Measurements from ENCODE around the gene IL17RD.

The IL17RD gene

GRCh38 chr3:57063032-57063431 lies 102.1 kb downstream of the IL17RD start:
- DNase-seq: no peak

DNA sequence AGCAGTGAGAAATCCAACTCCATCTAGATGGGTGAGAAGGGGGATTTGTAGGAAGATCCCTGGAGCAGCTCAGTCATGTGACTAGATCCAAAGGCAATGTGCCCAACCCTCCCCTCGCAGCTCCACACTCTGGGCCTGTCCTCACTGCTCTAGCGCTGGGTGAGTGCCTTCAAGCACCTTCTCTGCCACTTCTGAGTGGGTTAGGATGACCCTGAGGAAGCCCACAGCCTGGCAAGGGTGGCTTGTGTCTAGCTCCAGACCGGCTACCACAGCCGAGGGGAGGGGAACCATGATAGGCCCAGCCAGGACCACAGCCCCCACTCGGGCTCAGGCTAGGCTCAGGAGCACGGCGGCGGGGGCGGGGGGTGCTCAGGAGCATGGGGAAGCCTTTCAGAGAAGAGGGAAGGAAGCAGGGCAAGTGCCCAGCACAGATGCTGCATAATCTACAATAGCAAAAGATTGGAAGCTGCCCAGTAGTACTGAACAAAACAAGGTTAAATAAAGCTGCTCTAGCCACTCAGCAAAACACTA lies 103.0 kb downstream of the IL17RD start:
- no peak for DNase-seq

- no peak for DNase-seq
These were observed 103.6 kb downstream of the IL17RD start for GRCh38 chr3:57061556-57061955.

- DNase-seq: peak; percentile 11
These were observed 104.9 kb downstream of the IL17RD start, which contains the start of gene SPATA12 for GRCh38 chr3:57060089-57060821. SPATA12 (plus strand) TSS chr3:57060664; CDS start chr3:57073695, 13,031 bp downstream.

DNA sequence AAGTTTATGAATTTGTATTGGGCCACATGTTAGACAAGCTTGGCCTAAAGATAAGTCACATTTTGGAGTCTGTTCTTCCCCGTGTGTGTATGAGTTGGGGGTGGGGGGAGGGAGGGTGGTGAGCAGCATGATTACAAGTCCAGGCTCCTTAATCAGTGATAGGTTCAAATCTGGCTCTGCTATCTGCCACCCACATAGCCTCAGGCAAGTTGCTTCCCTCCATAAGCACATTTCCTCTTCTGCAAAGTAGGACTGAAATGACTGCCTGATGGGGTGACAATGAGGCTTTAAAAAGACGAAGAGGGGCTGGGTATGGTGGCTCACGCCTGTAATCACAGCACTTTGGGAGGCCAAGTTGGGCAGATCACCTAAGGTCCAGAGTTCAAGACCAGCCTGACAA lies 105.7 kb downstream of the IL17RD start:
- no peak for DNase-seq

DNA sequence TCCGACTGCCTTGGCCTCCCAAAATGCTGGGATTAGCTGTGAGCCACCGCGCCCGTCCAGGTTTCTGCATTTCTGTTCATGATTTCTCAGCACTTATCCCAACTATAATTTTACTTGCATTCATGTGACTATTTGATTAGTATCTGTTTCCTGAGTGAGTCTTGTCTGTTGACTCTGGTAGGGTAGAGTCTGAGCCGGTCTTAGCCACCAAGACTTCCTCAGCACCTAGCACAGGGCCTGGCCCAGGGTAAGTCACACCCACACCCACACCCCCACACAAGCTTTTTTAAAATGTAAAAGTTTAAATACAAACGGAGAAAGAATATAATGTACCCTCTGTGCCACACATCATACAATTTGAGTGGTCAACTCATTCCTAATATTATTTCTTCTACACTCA lies 107.8 kb downstream of the IL17RD start:
- DNase-seq: no peak

DNA sequence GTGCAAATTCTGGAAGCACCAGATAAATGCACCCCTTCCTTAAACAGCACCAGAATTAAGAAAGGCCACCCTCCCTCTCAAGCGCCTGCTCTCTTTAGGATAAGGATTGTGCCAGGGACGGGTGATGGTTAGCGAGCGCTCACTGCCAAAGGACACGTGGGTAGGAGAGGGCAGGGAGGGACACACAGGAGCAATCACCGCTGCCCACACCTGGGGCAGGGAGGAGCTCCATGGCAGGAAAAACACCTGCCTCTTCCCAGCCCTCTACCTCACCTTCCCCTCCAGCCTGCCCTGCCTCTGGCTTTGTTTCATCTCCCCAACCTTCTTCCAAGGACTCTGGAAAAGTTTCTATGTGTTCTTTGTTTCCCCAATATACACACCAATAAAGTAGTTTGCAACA lies 112.0 kb downstream of the IL17RD start:
- no peak for DNase-seq

DNA sequence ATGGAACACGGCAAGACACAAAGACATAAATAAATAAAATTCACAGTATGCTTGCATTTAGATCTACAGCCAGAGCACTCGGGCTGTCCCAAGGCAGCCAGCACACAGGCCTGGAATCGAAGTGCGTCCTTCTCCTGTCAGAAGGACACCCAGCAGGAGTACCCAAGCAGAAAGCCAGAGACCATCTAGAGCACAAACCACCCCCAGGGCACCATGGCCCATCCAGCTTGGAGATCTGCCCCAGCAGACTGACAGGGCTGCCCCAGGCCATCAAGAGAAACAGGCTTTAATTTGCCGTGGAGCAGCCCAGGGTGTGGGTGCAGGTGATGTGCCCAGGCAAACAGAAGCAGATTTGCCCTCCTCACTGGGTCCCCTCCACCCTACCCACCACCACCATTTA lies 112.5 kb downstream of the IL17RD start:
- no peak for DNase-seq

DNA sequence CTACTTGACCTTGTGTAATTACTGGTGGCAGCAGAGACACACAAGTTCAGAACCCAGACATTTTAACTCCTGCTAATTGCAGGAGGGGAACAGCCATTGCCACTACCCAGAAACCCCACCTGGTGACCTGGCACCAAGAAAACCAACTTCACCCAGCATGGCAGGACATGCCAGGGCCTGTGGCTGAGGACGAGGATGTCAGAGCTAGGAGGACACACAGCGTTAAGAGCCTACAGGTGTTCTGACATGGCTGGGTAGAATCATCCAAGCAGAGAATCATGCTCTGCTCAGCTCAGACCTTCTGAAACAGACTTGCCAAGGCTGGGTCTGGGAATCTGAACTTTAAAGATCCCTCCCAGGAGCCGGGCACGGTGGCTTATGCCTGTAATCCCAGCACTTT lies 116.4 kb downstream of the IL17RD start:
- no peak for DNase-seq

GRCh38 chr3:57048052-57048671 lies 117.0 kb downstream of the IL17RD start:
- DNase-seq: no peak

DNA sequence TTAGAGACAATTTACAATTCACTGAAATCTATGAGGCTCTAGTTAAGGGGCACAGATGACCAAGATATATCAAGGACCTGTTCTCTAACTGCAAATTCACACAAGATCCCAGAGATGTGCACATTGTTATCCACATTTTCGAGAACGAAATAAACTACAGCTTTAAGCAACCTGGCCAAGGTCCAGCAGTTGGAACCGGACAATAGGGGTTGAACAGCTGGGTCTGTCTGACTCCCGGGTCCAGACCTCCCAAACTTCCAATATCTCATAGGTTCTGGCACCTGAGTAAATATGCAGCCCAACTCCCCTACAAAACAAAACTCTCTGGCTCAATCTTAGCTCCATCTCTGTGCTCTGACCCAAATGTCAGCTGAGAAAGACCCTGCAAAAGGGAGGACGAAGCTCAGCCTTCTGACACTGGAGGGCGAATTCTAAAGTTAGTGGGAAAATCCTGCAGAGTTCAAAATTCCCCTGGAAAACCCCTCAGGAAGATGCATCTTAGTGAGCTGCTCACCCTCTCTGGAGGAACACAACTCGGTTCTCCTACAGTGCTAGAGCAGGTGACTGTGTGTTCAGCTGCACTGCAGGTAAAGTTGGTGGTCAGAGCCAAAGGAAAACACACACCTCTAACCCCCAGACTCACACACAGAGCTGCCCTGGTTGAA lies 118.9 kb downstream of the IL17RD start:
- DNase-seq: no peak

DNA sequence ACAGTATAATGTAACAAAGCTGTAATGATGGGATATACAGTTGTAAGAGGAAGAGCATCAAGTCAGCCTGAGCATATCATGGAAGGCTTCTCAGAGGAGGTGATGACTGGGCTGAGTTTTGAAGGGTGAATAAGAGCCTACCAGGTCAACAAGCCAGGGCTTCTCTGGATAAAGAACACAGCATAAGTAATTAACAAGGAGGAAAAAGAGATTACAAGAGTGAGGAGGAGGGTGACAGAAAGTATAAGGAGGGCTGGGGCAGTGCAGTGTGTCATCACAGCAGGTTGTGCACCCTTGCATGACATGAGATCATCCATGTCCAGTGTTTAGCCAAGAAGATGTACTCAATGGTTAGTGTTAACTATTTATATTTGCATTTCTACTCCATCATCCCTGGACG lies 121.6 kb downstream of the IL17RD start:
- DNase-seq: no peak

DNA sequence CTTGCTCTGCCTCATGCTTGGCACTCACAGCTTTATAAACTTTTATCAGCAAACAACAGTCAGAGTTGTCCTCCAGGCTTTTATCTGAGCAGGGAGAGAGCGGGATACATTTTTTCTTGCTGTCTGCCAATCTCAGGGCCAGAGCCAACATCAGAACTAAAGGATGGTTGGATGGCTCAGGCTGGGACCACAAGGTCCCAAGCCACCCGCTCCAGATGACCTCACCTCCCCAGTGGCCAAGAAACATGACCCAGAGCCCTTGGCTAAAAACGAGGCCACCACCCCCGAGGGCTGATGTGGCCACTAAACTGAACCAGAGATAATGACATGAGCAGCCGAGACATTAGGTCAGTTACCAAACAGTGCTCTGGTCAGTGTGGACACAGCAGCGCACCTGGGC lies 123.5 kb downstream of the IL17RD start:
- DNase-seq: no peak
